Thyroid gland (tissue), 4 donors: ENCODE measurements around the gene CEP72. TPM values are rescaled to one million over a fixed set of nuclear protein-coding genes. Genes with fewer than 3 reads are reported as not detected.

Source experiments
- DNase-seq, 2 donors: peaks; one replicate each; pipeline ENCODE4 v3.0.0-alpha.2; 2019
- H3K27ac ChIP-seq, 3 donors: fragments of 200-600 bp; sonication (generic); 1 replicate in 2 of 3; 2 replicates in 1 of 3; pipeline ENCODE4 v1.5.1; 2016 to 2019; ENCODE audit warnings: mild to moderate bottlenecking in 1 of 3, moderate library complexity in 1 of 3
- H3K27me3 ChIP-seq: fragments of 200-600 bp; sonication (generic); one replicate; pipeline ENCODE4 v1.5.1; 2019
- H3K36me3 ChIP-seq, 2 donors: fragments of 200-600 bp; sonication (generic); one replicate each; pipeline ENCODE4 v1.5.1; 2016 to 2019
- H3K4me1 ChIP-seq, 2 donors: fragments of 200-600 bp; sonication (generic); one replicate each; pipeline ENCODE4 v1.5.1; 2017 to 2019
- H3K4me3 ChIP-seq, 3 donors: fragments of 200-600 bp; sonication (generic); replicated peaks in 1 of 3; 1 replicate in 2 of 3; 2 replicates in 1 of 3; pipeline ENCODE4 v1.5.1; 2016; ENCODE audit warnings: mild to moderate bottlenecking in 1 of 3
- H3K9me3 ChIP-seq: fragments of 200-600 bp; sonication (generic); one replicate; pipeline ENCODE4 v1.5.1; 2017
- POLR2A ChIP-seq, 2 donors: fragments of 450-650 bp; IDR thresholded peaks; one replicate each; pipeline ENCODE4 v1.6.1; 2017; ENCODE audit warnings: antibody characterized with exemption in 2 of 2, mild to moderate bottlenecking in 2 of 2, moderate library complexity in 1 of 2
- WGBS, 2 donors: methylation state at CpG; one replicate each; pipeline ENCODE4 v1.1.5; 2017; 5-methylcytosine and 5-hydroxymethylcytosine counted together
- intact Hi-C: fragments of 100-400 bp; cut with DNase I; formaldehyde crosslinking; loops from one replicate; pipeline ENCODE4 v1.15.1; 2023
- total RNA-seq, 4 donors: library from RNA; depleted of rRNA; stranded (reverse); fragments of >200 nt; gene quantifications; one replicate each; pipeline ENCODE4 v1.2.3, GENCODE V29; 2016
- TF ChIP-seq, protein P1 (sequence below), 6 experiments: fragments of 200-600 bp in 3 of 6; fragments of 450-650 bp in 3 of 6; sonication (generic) in 3 of 6; IDR thresholded peaks; one replicate each; pipeline ENCODE4 v1.5.1; 2016 to 2019; ENCODE audit warnings: antibody characterized with exemption in 6 of 6, mild to moderate bottlenecking in 2 of 6, inconsistent platforms in 1 of 6, moderate library complexity in 1 of 6

CEP72 gene
- total RNA-seq, 4 donors from 2014 or later, result 3.4 to 7.6 (median 4.6) TPM

DNA sequence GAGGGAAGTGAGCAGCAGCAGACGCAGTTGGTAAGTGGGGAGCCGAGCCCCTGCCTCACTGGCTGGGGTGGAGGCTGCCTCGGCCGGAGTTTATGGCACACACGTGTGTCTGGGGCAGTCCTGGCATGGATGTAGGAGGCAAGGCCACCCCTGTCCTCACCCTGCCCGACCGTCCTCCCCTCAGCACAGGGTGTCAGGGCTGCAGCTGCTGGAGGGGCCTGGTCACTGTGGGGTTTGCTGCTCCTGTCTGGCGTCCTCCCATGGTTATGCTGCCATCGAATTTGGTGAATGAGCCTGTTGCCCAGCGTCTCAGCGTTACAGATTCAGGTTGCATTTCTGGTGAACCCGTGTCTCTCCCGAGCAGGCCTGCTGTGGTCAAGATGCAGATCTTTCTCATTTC is 32.4 kb downstream of the CEP72 start:
- Histone ChIP-seq H3K9me3 (no peaks in the 10 kb centered on the region), H3K27me3 (no peaks in the 10 kb centered on the region), H3K36me3 (peaks cover 2 to 5% of the 10 kb centered on the region in 2 donors), H3K4me3 (no peak overlapping the region), H3K4me1 (no peaks in the 10 kb centered on the region), H3K27ac (no peak overlapping the region)
- TF ChIP-seq, protein P1, sequence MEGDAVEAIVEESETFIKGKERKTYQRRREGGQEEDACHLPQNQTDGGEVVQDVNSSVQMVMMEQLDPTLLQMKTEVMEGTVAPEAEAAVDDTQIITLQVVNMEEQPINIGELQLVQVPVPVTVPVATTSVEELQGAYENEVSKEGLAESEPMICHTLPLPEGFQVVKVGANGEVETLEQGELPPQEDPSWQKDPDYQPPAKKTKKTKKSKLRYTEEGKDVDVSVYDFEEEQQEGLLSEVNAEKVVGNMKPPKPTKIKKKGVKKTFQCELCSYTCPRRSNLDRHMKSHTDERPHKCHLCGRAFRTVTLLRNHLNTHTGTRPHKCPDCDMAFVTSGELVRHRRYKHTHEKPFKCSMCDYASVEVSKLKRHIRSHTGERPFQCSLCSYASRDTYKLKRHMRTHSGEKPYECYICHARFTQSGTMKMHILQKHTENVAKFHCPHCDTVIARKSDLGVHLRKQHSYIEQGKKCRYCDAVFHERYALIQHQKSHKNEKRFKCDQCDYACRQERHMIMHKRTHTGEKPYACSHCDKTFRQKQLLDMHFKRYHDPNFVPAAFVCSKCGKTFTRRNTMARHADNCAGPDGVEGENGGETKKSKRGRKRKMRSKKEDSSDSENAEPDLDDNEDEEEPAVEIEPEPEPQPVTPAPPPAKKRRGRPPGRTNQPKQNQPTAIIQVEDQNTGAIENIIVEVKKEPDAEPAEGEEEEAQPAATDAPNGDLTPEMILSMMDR (IDR thresholded peaks at IDR 0.05), result no peak
- no peak for TF ChIP-seq POLR2A (IDR thresholded peaks at IDR 0.05)
- intact Hi-C loops, result no loop called here
- WGBS, 2 donors, result 88 to 92% methylated on average over 13 of the region's 13 CpGs
- DNase-seq, result no peak

GRCh38 chr5:644971-645370 is 32.8 kb downstream of the CEP72 start:
- Histone ChIP-seq H3K4me1 (no peaks in the 10 kb centered on the region), H3K9me3 (no peaks in the 10 kb centered on the region), H3K27ac (no peak overlapping the region), H3K4me3 (no peak overlapping the region), H3K27me3 (no peaks in the 10 kb centered on the region), H3K36me3 (peaks cover 2 to 5% of the 10 kb centered on the region in 2 donors)
- no peak for DNase-seq
- TF ChIP-seq POLR2A (IDR thresholded peaks at IDR 0.05), result no peak
- TF ChIP-seq, protein P1 (IDR thresholded peaks at IDR 0.05), result no peak
- 95 to 96% methylated on average over 15 of the region's 15 CpGs for WGBS, 2 donors
- intact Hi-C loops, result no loop called here

DNA sequence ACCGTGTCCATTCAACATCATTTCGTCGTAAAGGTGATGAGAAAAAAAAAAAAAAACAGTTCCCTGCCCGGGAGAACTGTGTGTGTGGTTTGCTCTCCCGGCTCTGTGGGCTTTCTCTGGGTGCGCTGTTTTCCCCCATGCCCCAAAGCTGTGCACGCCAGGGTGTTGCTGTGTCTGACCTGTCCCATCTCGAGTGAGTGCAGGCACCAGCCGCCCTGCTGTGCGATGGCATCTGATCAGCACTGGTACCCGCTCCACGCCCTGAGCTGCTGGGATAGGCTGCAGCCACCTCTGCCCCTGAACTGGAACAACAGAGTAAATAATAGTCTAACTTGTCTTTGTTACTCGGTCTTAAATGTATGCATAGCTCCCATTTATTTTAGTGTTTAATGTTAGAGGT is 33.3 kb downstream of the CEP72 start:
- TF ChIP-seq POLR2A (IDR thresholded peaks at IDR 0.05), result no peak
- TF ChIP-seq, protein P1 (IDR thresholded peaks at IDR 0.05), result no peak
- H3K4me3 ChIP-seq, result no peak overlapping the region
- H3K36me3 ChIP-seq, result peaks cover 2 to 5% of the 10 kb centered on the region in 2 donors
- H3K4me1 ChIP-seq, result no peaks in the 10 kb centered on the region
- DNase-seq, result no peak
- H3K27me3 ChIP-seq, result no peaks in the 10 kb centered on the region
- H3K27ac ChIP-seq, result no peak overlapping the region
- intact Hi-C loops, result no loop called here
- no peaks in the 10 kb centered on the region for H3K9me3 ChIP-seq
- WGBS, 2 donors, result 89 to 93% methylated on average over 13 of the region's 13 CpGs

DNA sequence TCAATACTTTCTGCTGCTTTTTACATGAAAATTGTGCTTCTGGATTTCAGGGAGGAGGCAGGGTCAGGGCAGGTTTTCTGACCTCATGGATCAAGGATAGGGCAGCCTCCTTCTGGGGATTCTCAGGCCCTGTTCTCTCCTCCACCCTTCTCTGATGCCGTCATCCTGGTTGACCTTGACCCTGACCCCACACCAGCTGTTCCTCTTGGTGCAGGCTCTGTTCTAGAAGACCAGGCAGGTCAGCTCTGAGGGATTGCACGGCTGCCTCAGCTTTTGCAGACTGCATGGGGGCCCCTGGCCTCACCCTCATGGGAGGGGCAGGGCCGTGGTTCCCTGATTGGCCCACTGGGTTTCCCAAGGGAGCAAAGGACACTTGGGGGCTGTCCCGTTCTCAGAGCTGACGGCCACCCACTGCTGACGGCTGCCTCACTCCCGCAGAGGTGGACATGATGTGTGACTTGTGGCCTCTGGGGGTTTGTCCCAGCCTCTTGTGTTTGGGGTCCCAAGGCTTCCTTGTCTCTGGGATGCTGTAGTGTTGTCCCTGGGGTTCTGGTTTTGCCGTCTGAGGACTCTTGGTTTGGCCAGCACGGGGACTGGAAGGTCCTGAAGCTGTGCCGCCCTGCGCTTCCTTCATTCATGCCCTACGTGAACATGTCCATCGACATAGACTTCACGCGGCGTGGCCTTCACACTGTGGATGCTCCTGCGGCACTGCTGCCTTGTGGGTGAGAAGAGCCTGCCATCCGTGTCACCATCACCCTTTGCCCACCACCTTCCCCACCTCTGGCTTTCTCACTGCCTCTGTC is 34.5 kb downstream of the CEP72 start:
- Histone ChIP-seq H3K9me3 (no peaks in the 10 kb centered on the region), H3K27me3 (no peaks in the 10 kb centered on the region), H3K36me3 (no peaks in the 10 kb centered on the region), H3K4me3 (no peak overlapping the region), H3K4me1 (no peaks in the 10 kb centered on the region), H3K27ac (no peak overlapping the region)
- TF ChIP-seq POLR2A (IDR thresholded peaks at IDR 0.05), result no peak
- TF ChIP-seq, protein P1 (IDR thresholded peaks at IDR 0.05), result no peak
- 94 to 97% methylated on average over 15 to 17 of the region's 18 CpGs for WGBS, 2 donors
- intact Hi-C loops, result no loop called here
- DNase-seq, result no peak

DNA sequence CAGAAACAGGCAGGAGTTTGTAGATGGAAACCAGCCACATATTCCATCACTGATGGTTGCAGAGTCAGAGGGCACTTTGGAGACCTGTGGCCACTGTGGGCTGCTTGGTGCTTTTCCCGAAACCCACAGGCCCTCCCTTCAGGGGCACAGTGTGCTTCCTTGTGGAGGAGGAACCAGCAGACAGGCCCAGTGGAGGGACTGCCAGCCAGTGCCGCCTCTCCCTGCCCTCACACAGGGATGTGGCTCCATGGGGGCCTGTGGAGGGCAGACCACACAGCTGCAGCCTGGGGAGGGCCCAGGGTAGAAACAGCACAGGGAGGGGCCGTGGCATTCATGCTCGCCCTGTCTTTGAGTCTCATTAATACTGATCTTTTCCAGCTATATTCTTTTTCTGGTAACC is 35.2 kb downstream of the CEP72 start:
- intact Hi-C loops, result no loop called here

More for the DNA sequence above, 35.2 kb downstream of the CEP72 start:
- WGBS, 2 donors, result 97 to 100% methylated on average over 3 to 4 of the region's 4 CpGs
- no peak for TF ChIP-seq POLR2A (IDR thresholded peaks at IDR 0.05)
- TF ChIP-seq, protein P1 (IDR thresholded peaks at IDR 0.05), result no peak
- DNase-seq, result no peak
- Histone ChIP-seq H3K4me3 (no peak overlapping the region), H3K27ac (no peak overlapping the region), H3K9me3 (no peaks in the 10 kb centered on the region), H3K27me3 (no peaks in the 10 kb centered on the region), H3K36me3 (no peaks in the 10 kb centered on the region), H3K4me1 (no peaks in the 10 kb centered on the region)
